Naive thymus-derived CD4-positive, alpha-beta T cell (primary cell): ENCODE data around the gene WDR88. TPM values are rescaled to one million over a fixed set of nuclear protein-coding genes. Genes with fewer than 3 reads are reported as not detected.

ENCODE experiments used
- ATAC-seq: fragments of 150-1000 bp; cut with Tn5 transposase; 2 replicates; pipeline ENCODE4 v1.10.0; 2021; ENCODE audit warnings: mild to moderate bottlenecking, moderate library complexity
- CTCF ChIA-PET: fragments of 350-600 bp; sonication (Branson Sonifier 250); formaldehyde crosslinking; loops from one replicate; lab custom pipeline; 2021; ENCODE audit warnings: antibody characterized with exemption; lab: Charles Lee
- POLR2A ChIA-PET: fragments of 350-600 bp; sonication (Branson Sonifier 250); formaldehyde crosslinking; loops from one replicate; lab custom pipeline; 2021; ENCODE audit warnings: antibody characterized with exemption, inconsistent platforms; lab: Charles Lee
- DNase-seq, 9 donors: peaks; one replicate each; pipeline versions ENCODE4 v3.0.0 to v3.0.0-alpha.2; 2020 to 2022; ENCODE audit warnings: mixed read lengths in 1 of 9
- H3K27ac ChIP-seq: one replicate; pipeline ENCODE4 v1.7.0; 2013; ENCODE audit warnings: mild to moderate bottlenecking, low read depth, low read length, moderate library complexity
- H3K27me3 ChIP-seq, 2 donors: one replicate each; pipeline ENCODE4 v1.7.0; 2013; ENCODE audit warnings: low read length in 2 of 2, mild to moderate bottlenecking in 2 of 2, moderate library complexity in 2 of 2; ENCODE audit not compliant: control insufficient read depth in 2 of 2, insufficient read depth in 2 of 2
- H3K36me3 ChIP-seq, 3 experiments: 1 replicate in 2 of 3; 2 replicates in 1 of 3; pipeline ENCODE4 v1.7.0; 2013; ENCODE audit warnings: low read length in 3 of 3, mild to moderate bottlenecking in 3 of 3, moderate library complexity in 1 of 3; ENCODE audit not compliant: insufficient read depth in 3 of 3, control insufficient read depth in 2 of 3
- H3K4me1 ChIP-seq, 2 donors: one replicate each; pipeline ENCODE4 v1.7.0; 2013; ENCODE audit warnings: low read length in 2 of 2, mild to moderate bottlenecking in 2 of 2, moderate library complexity in 1 of 2; ENCODE audit not compliant: control insufficient read depth in 2 of 2, insufficient read depth in 2 of 2
- H3K4me3 ChIP-seq: 2 replicates; pipeline ENCODE4 v1.7.0; 2013; ENCODE audit warnings: mild to moderate bottlenecking, low read length
- H3K9me3 ChIP-seq, 3 experiments: 1 replicate in 2 of 3; 2 replicates in 1 of 3; pipeline ENCODE4 v1.7.0; 2013; ENCODE audit warnings: low read length in 3 of 3; ENCODE audit not compliant: control insufficient read depth in 2 of 3
- H3K27ac Mint-ChIP-seq, 9 donors: one replicate each; pipeline ENCODE4 v1.8.0; 2020 to 2022; ENCODE audit warnings: mixed read lengths in 9 of 9, mild to moderate bottlenecking in 8 of 9, moderate library complexity in 5 of 9, inconsistent platforms in 2 of 9
- H3K27me3 Mint-ChIP-seq, 5 donors: one replicate each; pipeline ENCODE4 v1.8.0; 2021 to 2022; ENCODE audit warnings: mixed read lengths in 5 of 5, mild to moderate bottlenecking in 1 of 5
- H3K36me3 Mint-ChIP-seq, 5 donors: one replicate each; pipeline ENCODE4 v1.8.0; 2020 to 2022; ENCODE audit warnings: mixed read lengths in 5 of 5, mild to moderate bottlenecking in 3 of 5, inconsistent platforms in 1 of 5
- H3K4me1 Mint-ChIP-seq, 7 donors: one replicate each; pipeline ENCODE4 v1.8.0; 2020 to 2022; ENCODE audit warnings: mixed read lengths in 7 of 7, mild to moderate bottlenecking in 3 of 7, inconsistent platforms in 1 of 7
- H3K4me3 Mint-ChIP-seq, 10 donors: one replicate each; pipeline ENCODE4 v1.8.0; 2020 to 2022; ENCODE audit warnings: mild to moderate bottlenecking in 10 of 10, mixed read lengths in 10 of 10, moderate library complexity in 6 of 10, inconsistent platforms in 2 of 10
- H3K9me3 Mint-ChIP-seq, 11 donors: one replicate each; pipeline ENCODE4 v1.8.0; 2020 to 2022; ENCODE audit warnings: mixed read lengths in 11 of 11, mild to moderate bottlenecking in 4 of 11, inconsistent platforms in 1 of 11, moderate library complexity in 1 of 11
- intact Hi-C, 2 donors: fragments of 100-400 bp; cut with micrococcal nuclease; formaldehyde crosslinking; loops; one replicate each; pipeline ENCODE4 v1.15.1; 2023
- polyA plus RNA-seq, 2 donors: library from polyadenylated mRNA; unstranded; fragments of 300-500 nt; fragmentation: Illumina TruSeq; gene quantifications; one replicate each; pipeline ENCODE4 v1.2.3, GENCODE V29; 2021
- total RNA-seq, 6 experiments: library from RNA in 5 of 6; stranded (reverse) in 5 of 6; gene quantifications; 1 replicate in 5 of 6; 2 replicates in 1 of 6; pipeline ENCODE4 v1.2.3 and lab custom pipeline; 2021 to 2026

WDR88 gene
- under 1 TPM in 2 of 5 experiments, not detected in 3; 0.51 to 0.62 TPM for total RNA-seq
- under 1 TPM; 0.15 to 0.24 TPM for polyA plus RNA-seq
- not detected for total RNA-seq (lab: John Stamatoyannopoulos, UW)

GRCh38 chr19:33132021-33132420 lies at the start of gene WDR88:
Gene WDR88 (plus strand): TSS chr19:33132114. CDS start chr19:33132170, 56 bp downstream.
- ATAC-seq (no peak), DNase-seq (no peak)
- POLR2A ChIA-PET, result interaction anchor here (1.6 kb wide), 1 partner anchor 45 kb away, joined by 5 read pairs; no protein-coding TSS in a partner anchor
- H3K27ac ChIP-seq, result no peak within 1 kb of the TSS
- H3K9me3 Mint-ChIP-seq, result no peaks in the 10 kb centered on the region
- peaks cover 0 to 8% (median 6%) of the 10 kb centered on the region in 7 donors for H3K4me1 Mint-ChIP-seq
- H3K36me3 Mint-ChIP-seq, result peaks cover 4 to 20% (median 8%) of the 10 kb centered on the region in 5 donors
- H3K4me3 ChIP-seq, result no peak within 1 kb of the TSS
- H3K27me3 ChIP-seq, result no peaks in the 10 kb centered on the region
- H3K4me1 ChIP-seq, result no peaks in the 10 kb centered on the region
- CTCF ChIA-PET, result no interaction called here
- intact Hi-C loops, result loop anchor here in 1 of 2 donors (5.0 kb wide), 1 partner anchor 550 kb away; the partner anchor contains the start of gene PDCD5
- H3K27me3 Mint-ChIP-seq, result no peaks in the 10 kb centered on the region
- H3K27ac Mint-ChIP-seq, result peak within 1 kb of the TSS in 3 of 9 donors; percentile 38 to 74 (median 69)
- no peak within 1 kb of the TSS for H3K4me3 Mint-ChIP-seq
- no peaks in the 10 kb centered on the region for H3K9me3 ChIP-seq
- peaks cover 0 to 38% (median 0%) of the 10 kb centered on the region in 3 experiments for H3K36me3 ChIP-seq

GRCh38 chr19:33085570-33086128 lies 46.3 kb upstream of the WDR88 start:
- intact Hi-C loops, result loop anchor here (10.0 kb wide), 2 partner anchors 289 to 681 kb away; partner anchors contain the start of genes CEBPG (in 1 of the 2) and DPY19L3 (in 1 of the 2)
- Histone ChIP-seq H3K27me3 (no peaks in the 10 kb centered on the region), H3K27ac (no peak overlapping the region), H3K9me3 (no peaks in the 10 kb centered on the region), H3K4me1 (peaks cover 10 to 11% of the 10 kb centered on the region in 2 donors), H3K4me3 (no peak overlapping the region), H3K36me3 (peaks cover 0 to 27% (median 9%) of the 10 kb centered on the region in 3 experiments)
- Mint-ChIP-seq H3K27ac (no peak overlapping the region), H3K27me3 (no peaks in the 10 kb centered on the region), H3K4me3 (no peak overlapping the region), H3K9me3 (no peaks in the 10 kb centered on the region), H3K4me1 (peaks cover 19 to 45% (median 29%) of the 10 kb centered on the region in 7 donors), H3K36me3 (peaks cover 4 to 20% (median 15%) of the 10 kb centered on the region in 5 donors)
- DNase-seq (no peak), ATAC-seq (no peak)
- ChIA-PET CTCF (no interaction called here), POLR2A (no interaction called here)

DNA sequence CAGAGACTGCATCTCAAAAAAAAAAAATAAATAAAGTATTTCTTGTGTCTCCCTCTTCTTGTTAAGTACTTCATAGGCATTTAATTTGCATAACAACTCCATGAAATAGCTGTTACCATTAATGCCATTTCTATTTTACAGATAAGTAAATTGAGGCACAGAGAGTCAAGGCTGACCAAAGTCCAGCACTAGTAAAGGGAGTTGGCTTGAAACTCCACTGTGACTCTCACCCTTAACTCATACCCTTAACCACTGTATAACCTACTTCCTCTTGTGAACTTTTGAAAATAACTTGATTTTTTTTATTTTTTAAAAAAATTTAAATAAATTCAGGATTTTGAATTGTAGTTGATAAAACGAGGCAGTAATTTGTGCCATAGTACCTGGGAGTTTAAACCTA lies 45.0 kb upstream of the WDR88 start:
- CTCF ChIA-PET, result no interaction called here
- H3K36me3 ChIP-seq, result peaks cover 0 to 33% (median 9%) of the 10 kb centered on the region in 3 experiments
- DNase-seq, result no peak

DNA sequence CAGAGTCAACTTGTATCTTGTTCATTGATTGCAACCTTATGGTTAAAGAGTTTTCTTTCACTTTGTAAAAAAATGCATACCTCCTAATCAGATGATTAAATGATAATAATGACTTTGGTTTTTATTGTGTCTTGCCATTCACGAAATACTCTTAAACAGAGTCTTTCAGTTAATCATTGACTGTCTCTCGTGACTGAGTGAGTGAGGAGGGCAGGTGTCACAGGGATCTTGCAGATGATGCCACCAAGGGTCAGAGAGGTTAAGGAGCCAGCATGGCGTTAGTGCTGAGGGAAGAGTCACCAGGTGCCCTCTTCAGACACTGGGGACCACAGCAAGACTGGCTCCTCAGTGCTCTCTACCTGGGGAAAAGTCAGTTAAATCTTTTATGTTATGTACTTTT lies 42.9 kb upstream of the WDR88 start:
- CTCF ChIA-PET, result no interaction called here
- Histone ChIP-seq H3K36me3 (peaks cover 5 to 51% (median 9%) of the 10 kb centered on the region in 3 experiments), H3K4me3 (no peak overlapping the region), H3K27ac (no peak overlapping the region), H3K4me1 (no peaks in the 10 kb centered on the region), H3K9me3 (no peaks in the 10 kb centered on the region), H3K27me3 (no peaks in the 10 kb centered on the region)
- intact Hi-C loops, result loop anchor here (10.0 kb wide), 2 partner anchors 286 to 684 kb away; partner anchors contain the start of genes CEBPG (in 1 of the 2) and DPY19L3 (in 1 of the 2)
- POLR2A ChIA-PET, result no interaction called here
- ATAC-seq (no peak), DNase-seq (no peak)
- Mint-ChIP-seq H3K9me3 (no peaks in the 10 kb centered on the region), H3K27ac (no peak overlapping the region), H3K27me3 (no peaks in the 10 kb centered on the region), H3K4me1 (peaks cover 3 to 23% (median 13%) of the 10 kb centered on the region in 7 donors), H3K36me3 (peaks cover 6 to 31% (median 23%) of the 10 kb centered on the region in 5 donors), H3K4me3 (no peak overlapping the region)

More for the DNA sequence above, 45.0 kb upstream of the WDR88 start:
- Mint-ChIP-seq H3K4me1 (peaks cover 6 to 33% (median 16%) of the 10 kb centered on the region in 7 donors), H3K27ac (no peak overlapping the region), H3K9me3 (no peaks in the 10 kb centered on the region), H3K27me3 (no peaks in the 10 kb centered on the region), H3K4me3 (no peak overlapping the region), H3K36me3 (peaks cover 4 to 23% (median 18%) of the 10 kb centered on the region in 5 donors)
- ATAC-seq, result no peak
- Histone ChIP-seq H3K4me3 (no peak overlapping the region), H3K9me3 (no peaks in the 10 kb centered on the region), H3K4me1 (peaks cover 3 to 6% of the 10 kb centered on the region in 2 donors), H3K27me3 (no peaks in the 10 kb centered on the region), H3K27ac (no peak overlapping the region)
- POLR2A ChIA-PET, result no interaction called here
- intact Hi-C loops, result loop anchor here (10.0 kb wide), 2 partner anchors 288 to 682 kb away; partner anchors contain the start of genes CEBPG (in 1 of the 2) and DPY19L3 (in 1 of the 2)

DNA sequence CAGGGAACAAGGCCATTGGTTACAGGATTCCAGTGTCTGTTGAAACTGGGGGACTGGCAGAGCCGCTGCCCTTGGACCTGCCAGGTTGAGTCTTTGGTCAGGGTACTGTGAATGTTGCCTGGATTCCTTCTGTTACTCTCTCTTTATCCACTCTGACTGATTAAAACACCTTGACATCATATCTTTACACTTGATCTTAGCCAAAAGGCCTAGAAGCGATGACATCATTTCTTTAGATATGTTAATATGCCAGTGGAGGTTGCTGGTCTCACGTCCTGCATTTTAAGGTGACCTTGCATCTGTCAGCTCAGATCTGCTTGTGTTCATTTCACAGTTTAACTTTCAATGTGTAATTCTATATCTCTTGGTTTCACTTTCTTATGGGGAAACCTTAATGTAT lies 41.7 kb upstream of the WDR88 start:
- H3K27me3 ChIP-seq, result no peaks in the 10 kb centered on the region
- intact Hi-C loops, result no loop called here
- H3K4me3 ChIP-seq, result no peak overlapping the region
- Mint-ChIP-seq H3K27ac (no peak overlapping the region), H3K36me3 (peaks cover 6 to 37% (median 23%) of the 10 kb centered on the region in 5 donors), H3K4me1 (peaks cover 0 to 13% (median 9%) of the 10 kb centered on the region in 7 donors), H3K4me3 (no peak overlapping the region), H3K27me3 (no peaks in the 10 kb centered on the region), H3K9me3 (no peaks in the 10 kb centered on the region)
- ChIA-PET CTCF (no interaction called here), POLR2A (no interaction called here)
- ATAC-seq (no peak), DNase-seq (no peak)
- no peaks in the 10 kb centered on the region for H3K9me3 ChIP-seq
- H3K36me3 ChIP-seq, result peaks cover 5 to 62% (median 9%) of the 10 kb centered on the region in 3 experiments
- H3K4me1 ChIP-seq, result no peaks in the 10 kb centered on the region
- no peak overlapping the region for H3K27ac ChIP-seq

DNA sequence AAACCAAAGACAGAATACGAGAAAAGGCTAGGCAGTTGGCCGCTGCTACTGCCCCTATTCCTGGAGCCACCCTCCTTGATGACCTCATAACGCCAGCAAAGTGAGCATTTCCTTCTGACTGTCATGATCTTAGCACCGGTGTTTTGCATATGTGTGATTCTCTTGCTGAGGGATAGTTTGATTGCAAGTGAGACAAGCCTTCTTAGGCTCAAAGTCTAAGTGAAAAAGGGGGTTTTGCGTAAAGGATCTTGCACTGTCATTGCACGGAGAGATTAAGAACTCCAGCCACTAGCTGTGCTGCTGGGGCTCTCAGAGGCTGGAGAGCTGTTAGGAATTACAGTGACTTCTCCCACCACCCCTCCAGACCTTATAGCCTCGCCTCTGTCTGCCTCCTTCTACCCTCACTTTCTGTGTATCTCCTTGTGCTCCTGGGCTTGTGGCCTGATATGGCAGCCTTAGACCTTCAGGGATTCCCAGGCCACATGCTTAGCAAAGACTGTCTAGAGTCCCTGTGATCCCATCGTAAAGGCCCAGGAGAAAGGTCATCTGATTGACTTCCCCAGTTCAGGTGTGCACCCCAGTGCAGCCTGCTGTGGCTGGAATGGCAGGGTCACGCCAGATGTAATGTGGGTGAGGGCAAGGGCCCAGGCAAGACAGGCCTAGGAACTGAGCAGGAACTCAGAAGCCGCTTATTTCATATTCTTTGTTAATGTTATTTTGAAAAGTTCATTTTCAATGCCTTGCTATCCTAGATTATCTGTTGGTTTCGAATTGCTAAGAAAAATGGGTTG lies 38.3 kb upstream of the WDR88 start:
- Histone ChIP-seq H3K4me3 (no peak overlapping the region), H3K36me3 (peaks cover 5 to 90% (median 8%) of the 10 kb centered on the region in 3 experiments), H3K27ac (no peak overlapping the region), H3K4me1 (no peaks in the 10 kb centered on the region), H3K27me3 (no peaks in the 10 kb centered on the region), H3K9me3 (no peaks in the 10 kb centered on the region)
- ChIA-PET POLR2A (no interaction called here), CTCF (no interaction called here)
- H3K27ac Mint-ChIP-seq, result peak overlapping the region in 1 of 9 donors; percentile 26
- intact Hi-C loops, result no loop called here
- peaks cover 18 to 59% (median 39%) of the 10 kb centered on the region in 5 donors for H3K36me3 Mint-ChIP-seq
- no peaks in the 10 kb centered on the region for H3K9me3 Mint-ChIP-seq
- no peaks in the 10 kb centered on the region for H3K27me3 Mint-ChIP-seq
- peaks cover 0 to 11% (median 6%) of the 10 kb centered on the region in 7 donors for H3K4me1 Mint-ChIP-seq
- ATAC-seq (no peak), DNase-seq (no peak)
- H3K4me3 Mint-ChIP-seq, result no peak overlapping the region
